Motor neuron (in vitro differentiated cells): ENCODE results near the gene TM4SF20. TPM values are rescaled to one million over a fixed set of nuclear protein-coding genes. Genes with fewer than 3 reads are reported as not detected.

Source experiments
- ATAC-seq, 8 experiments: fragments of 200-7000 bp; cut with Tn5 transposase; replicated peaks in 6 of 8; 2 replicates each; pipeline ENCODE4 v1.8.0; 2021; ENCODE audit warnings: mild to moderate bottlenecking in 8 of 8, moderate library complexity in 8 of 8
- H3K27ac ChIP-seq, 2 donors: fragments of 250-450 bp; sonication (Bioruptor Pico); 2 replicates each; pipeline ENCODE4 v1.9.0; 2021; ENCODE audit warnings: antibody characterized with exemption in 2 of 2, mild to moderate bottlenecking in 2 of 2, moderate library complexity in 1 of 2
- H3K4me1 ChIP-seq, 2 donors: fragments of 250-450 bp; sonication (Bioruptor Pico); replicated peaks in 1 of 2; 2 replicates each; pipeline ENCODE4 v1.6.1; 2021; ENCODE audit warnings: antibody characterized with exemption in 2 of 2, mild to moderate bottlenecking in 2 of 2, moderate library complexity in 1 of 2
- H3K4me3 ChIP-seq, 5 donors: fragments of 250-450 bp; sonication (Bioruptor Pico); 2 replicates each; pipeline ENCODE4 v1.9.0; 2021; ENCODE audit warnings: antibody characterized with exemption in 5 of 5, mild to moderate bottlenecking in 5 of 5, moderate library complexity in 4 of 5
- WGBS, 10 experiments: fragments of 450-650 bp; shearing (Covaris generic); methylation state at CpG; one replicate each; pipeline ENCODE4 v1.0.0; 2022; 5-methylcytosine and 5-hydroxymethylcytosine counted together
- in situ Hi-C, 9 experiments: fragments of 400-800 bp; cut with MboI; loops; one replicate each; pipeline ENCODE4 v1.15.0; 2021; ENCODE audit warnings: low sequenced_read_pairs in 9 of 9, low pct_unique_long_range_greater_than_20kb in 2 of 9; ENCODE audit not compliant: unreplicated experiment in 9 of 9
- total RNA-seq, 8 experiments: library from RNA; unstranded; fragments of 300-600 nt; gene quantifications; 2 replicates each; pipeline versions ENCODE4 v1.2.3 to v1.2.4, GENCODE V29; 2022

TM4SF20 gene
- total RNA-seq, 8 experiments from 2014 or later = 0.15 to 0.59 (median 0.33) TPM; not detected in 1

DNA sequence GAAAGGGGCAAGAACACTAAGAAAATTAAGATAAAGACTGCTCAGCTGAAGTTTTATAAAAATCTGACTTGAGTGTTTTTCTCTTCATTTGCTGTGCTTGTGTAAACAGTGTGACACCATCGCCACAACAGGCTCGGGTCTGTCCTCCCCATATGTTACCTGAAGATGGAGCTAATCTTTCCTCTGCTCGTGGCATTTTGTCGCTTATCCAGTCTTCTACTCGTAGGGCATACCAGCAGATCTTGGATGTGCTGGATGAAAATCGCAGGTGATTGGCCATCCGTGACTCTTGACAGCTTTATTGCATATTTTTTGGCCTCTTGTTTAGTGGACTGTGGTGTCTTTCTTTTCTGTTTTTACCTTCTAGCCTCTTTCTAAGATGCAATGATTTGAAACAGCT, 32.0 kb downstream of the TM4SF20 start:
- ATAC-seq = no peak
- no peaks in the 10 kb centered on the region for H3K4me1 ChIP-seq
- WGBS, 10 experiments = 80 to 100% (median 88%) methylated on average over 1 to 7 of the region's 7 CpGs
- in situ Hi-C loops = no loop called here
- no peak overlapping the region for H3K27ac ChIP-seq
- no peak overlapping the region for H3K4me3 ChIP-seq

DNA sequence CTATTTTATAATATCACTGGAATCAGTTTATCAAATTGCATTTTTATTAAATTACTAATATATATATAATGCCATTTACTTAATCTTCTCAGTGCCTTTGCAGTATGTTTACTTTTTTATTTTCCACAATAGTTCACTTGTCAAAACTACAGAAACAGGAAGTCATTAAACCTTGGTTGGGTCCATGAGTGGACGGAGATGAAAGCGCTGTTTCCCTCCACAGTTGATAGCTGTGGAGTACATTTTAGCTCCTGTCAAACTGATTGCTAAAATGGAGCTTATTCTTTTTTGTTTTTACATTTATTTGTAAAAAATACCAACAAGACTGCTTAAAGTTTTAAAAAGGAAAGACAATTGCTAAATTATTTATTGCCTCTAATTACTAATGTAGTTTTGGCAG, 34.9 kb downstream of the TM4SF20 start:
- in situ Hi-C loops = no loop called here
- H3K27ac ChIP-seq = no peak overlapping the region
- ATAC-seq = no peak
- no peaks in the 10 kb centered on the region for H3K4me1 ChIP-seq
- no peak overlapping the region for H3K4me3 ChIP-seq
- WGBS, 10 experiments = 95 to 100% (median 100%) methylated on average over 1 to 2 of the region's 2 CpGs; no CpG with 5 or more reads in 3 of the 10 experiments

DNA sequence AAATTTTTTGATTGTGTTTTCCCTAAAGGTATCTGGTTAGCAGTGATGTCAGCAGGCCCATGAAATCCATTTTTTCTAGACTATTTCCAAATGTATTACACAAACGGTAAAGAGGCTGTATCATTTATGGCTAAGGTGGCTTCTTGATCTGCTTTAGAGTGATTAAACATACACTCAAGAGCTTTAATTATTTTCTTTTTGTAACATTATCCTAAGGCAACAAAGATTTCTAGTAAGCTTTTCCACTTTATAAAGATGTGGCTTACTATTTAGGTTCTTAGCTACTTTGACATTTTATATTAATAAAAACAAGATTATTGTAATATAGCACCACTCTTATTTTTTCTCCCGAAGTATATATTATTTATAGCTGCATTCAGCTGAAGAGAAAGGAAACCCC, 37.6 kb downstream of the TM4SF20 start:
- Histone ChIP-seq H3K27ac (no peak overlapping the region), H3K4me1 (no peaks in the 10 kb centered on the region), H3K4me3 (no peak overlapping the region)
- no peak for ATAC-seq
- in situ Hi-C loops = no loop called here
- 20 to 94% (median 87%) methylated on average over 2 of the region's 2 CpGs; no CpG with 5 or more reads in 2 of the 10 experiments for WGBS, 10 experiments

DNA sequence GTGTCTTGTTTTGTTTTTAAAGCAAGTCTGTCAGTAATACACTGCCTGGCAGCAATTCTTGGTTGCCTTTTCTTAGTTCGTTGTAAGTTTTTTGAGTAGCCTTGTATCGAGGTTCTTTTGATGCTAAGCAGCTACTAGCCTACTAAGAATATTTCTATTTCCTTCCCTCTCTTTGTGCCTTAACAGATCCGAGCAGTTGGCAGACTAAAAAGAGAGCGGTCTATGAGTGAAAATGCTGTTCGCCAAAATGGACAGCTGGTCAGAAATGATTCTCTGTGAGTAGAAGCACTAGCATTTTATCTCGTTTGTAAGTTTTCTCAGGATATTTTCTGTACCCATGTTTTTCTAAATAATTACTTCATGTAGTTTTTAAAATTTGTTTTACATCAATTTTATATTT, 39.0 kb downstream of the TM4SF20 start:
- Histone ChIP-seq H3K4me1 (no peaks in the 10 kb centered on the region), H3K27ac (no peak overlapping the region), H3K4me3 (no peak overlapping the region)
- in situ Hi-C loops = no loop called here
- WGBS, 10 experiments = 62 to 100% (median 81%) methylated on average over 2 to 6 of the region's 6 CpGs; no CpG with 5 or more reads in 1 of the 10 experiments
- ATAC-seq = no peak

DNA sequence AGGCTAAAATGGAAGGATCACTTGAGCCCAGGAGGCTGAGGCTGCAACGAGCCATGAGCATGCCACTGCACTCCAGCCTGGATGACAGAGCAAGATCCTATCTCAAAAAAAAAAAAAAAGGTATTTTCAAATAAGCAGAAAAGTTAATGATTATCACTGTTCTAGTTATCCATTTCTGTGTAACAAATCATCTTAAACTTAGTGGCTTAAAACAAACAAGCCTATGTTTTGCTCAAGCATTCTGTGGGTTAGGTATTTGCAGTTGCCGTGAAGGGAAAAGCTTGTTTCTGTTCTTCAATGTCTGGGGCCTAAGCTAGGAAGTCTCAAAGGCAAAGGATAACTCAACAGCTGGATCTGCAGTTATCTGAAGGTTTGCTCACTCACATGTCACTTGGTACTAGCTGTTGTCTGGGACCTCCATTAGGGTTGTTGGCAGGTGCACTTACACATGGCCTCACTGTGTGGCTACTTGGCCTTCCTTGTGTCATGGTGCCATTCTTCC, 40.0 kb downstream of the TM4SF20 start:
- no peak for ATAC-seq
- Histone ChIP-seq H3K4me3 (no peak overlapping the region), H3K4me1 (no peaks in the 10 kb centered on the region), H3K27ac (no peak overlapping the region)
- in situ Hi-C loops = no loop called here
- WGBS, 10 experiments = 90 to 100% (median 100%) methylated on average over 1 to 2 of the region's 2 CpGs; no CpG with 5 or more reads in 7 of the 10 experiments

DNA sequence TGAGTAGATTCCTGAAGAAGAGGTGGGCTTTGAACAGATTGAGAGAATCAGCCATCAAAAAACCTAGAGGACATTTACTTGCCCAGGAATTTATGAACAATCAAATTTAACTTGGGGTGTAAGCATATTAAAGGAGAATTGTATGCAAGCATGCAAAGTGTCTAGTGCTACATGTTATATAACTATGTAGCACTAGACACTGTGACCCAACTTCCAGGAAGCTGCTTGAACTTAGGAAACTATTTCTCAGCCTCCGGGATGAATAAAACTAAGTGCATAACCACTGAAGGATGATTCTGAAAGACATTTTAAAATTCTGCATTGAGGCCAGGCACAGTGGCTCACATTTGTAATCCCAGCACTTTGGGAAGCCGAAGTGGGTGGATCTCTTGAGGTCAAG, 41.7 kb downstream of the TM4SF20 start:
- no peak overlapping the region for H3K4me3 ChIP-seq
- H3K27ac ChIP-seq = no peak overlapping the region
- in situ Hi-C loops = no loop called here
- peak in 2 of 8 experiments; percentile 71 to 92 for ATAC-seq
- no peaks in the 10 kb centered on the region for H3K4me1 ChIP-seq
- 63 to 100% (median 94%) methylated on average over 1 to 2 of the region's 2 CpGs for WGBS, 10 experiments

DNA sequence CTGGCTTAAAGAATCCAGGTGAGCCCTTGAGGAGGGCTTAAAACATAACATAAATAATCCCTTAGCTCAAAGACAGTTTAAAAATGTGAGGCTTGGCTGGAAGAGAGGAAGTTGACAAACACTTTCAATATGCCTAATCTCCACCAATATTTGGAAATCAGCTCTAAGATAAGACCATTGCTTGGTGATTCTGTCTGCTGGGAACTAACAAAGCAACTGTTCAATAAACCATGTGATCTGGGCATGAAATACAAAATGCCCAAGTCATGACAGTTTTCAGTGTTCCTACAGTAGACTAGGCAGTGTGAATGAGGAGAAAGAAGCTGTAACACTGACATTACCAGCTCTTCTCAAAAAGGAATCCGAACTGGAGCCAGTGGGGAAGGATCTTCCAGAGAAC, 43.4 kb downstream of the TM4SF20 start:
- 80 to 100% (median 100%) methylated on average over 1 of the region's 1 CpG; no CpG with 5 or more reads in 1 of the 10 experiments for WGBS, 10 experiments
- H3K27ac ChIP-seq = no peak overlapping the region
- H3K4me1 ChIP-seq = no peaks in the 10 kb centered on the region
- ATAC-seq = no peak
- H3K4me3 ChIP-seq = no peak overlapping the region
- in situ Hi-C loops = no loop called here

DNA sequence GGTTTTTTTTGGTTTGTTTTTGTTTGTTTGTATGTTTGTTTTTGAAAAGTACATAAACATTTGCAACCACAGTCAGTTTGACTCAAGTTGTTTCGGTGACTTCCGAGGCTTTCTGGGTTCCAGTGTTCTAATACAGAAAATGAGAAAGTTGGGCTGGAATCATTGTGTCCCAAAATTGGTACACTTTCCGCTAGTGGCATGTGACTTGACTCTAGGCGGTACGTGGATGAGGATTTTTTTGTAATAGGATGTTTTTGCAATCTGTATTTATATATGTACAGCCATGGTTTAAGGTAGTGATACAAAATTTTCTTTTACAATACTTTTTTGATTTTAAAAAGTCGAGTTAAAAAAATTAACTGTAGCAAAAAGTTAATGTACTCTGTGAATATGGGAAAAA, 52.3 kb downstream of the TM4SF20 start:
- Histone ChIP-seq H3K4me3 (peak overlapping the region in 3 of 5 donors; percentile 85 to 89 (median 85)), H3K27ac (no peak overlapping the region), H3K4me1 (peaks cover 8 to 27% of the 10 kb centered on the region in 2 donors)
- in situ Hi-C loops = no loop called here
- ATAC-seq = no peak
- 66 to 100% (median 88%) methylated on average over 2 to 6 of the region's 6 CpGs for WGBS, 10 experiments

DNA sequence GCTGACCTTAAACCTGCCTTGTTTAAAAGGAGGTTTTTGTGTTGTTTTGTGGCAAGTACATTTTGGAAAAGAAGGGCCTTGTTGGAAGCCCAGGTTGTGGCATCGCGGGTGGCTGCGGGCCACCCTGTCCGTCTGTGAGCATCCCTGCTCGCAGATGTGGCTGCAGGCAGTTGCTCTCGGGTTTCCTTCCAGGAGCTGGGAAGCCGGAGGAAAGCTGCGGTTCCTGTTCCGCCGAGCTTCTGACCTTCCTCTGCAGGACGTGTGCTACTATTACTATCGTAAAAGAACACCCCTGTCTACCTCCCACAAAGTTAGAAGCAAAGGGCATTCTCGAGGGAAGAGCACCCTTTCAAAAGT, 53.3 kb downstream of the TM4SF20 start:
- Histone ChIP-seq H3K4me1 (peaks cover 8 to 27% of the 10 kb centered on the region in 2 donors), H3K4me3 (peak overlapping the region; percentile 74 to 99 (median 85)), H3K27ac (peak overlapping the region; percentile 92 to 98)
- in situ Hi-C loops = no loop called here
- peak; percentile 4 to 35 (median 10) for ATAC-seq
- WGBS, 10 experiments = 0 to 2% (median 0%) methylated on average over 1 to 11 of the region's 13 CpGs; no CpG with 5 or more reads in 2 of the 10 experiments

DNA sequence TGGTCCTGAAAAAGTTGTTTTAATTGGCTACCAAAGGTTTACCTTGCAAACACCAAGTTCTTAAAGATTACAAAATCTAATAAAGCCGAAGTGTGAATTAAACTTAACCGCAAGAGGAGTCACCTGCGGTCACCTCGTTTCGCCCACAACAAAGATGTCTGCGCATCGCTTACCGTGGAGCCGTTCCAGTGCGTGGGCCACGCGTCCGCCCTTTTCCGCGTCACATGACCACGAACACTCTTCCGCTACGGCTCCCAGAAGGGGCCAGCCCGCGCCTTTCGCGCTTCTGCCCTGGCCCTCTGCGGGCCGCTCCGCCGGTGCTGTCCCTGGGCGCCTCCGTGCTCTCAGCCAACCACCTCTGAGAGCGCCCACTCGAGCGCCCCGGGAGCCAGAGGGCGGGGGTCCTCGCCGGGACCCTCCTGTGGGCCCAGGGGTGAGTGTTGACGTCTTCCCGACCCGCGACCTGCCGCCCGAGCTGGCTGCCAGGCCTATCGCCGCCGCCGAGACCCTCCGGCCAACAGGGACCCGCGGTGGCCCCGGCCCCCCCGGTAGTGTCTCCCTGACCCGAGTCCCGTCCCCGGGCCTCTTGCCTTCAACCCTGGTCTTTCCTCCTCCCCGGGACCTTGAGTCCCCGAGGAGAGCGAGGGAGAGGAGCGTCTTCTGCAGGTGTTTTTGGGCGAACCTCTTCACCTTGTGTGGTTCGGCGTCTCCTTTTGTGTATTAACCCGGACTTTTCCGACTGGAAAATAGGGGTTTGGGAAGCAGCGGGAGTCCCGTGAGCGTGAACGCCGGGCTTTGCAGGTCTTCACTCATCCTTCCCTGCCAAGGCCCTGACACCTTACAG, 53.9 kb downstream of the TM4SF20 start, which contains the start of gene MFF:
MFF (plus strand) TSS at position 257 of the 844 bp plus-strand sequence. CDS start 5,415 bp downstream, outside the sequence.
- peak; percentile 94 to 99 (median 97) for ATAC-seq
- H3K4me3 ChIP-seq = peak within 1 kb of the TSS; percentile 74 to 99 (median 85)
- in situ Hi-C loops = no loop called here
- H3K27ac ChIP-seq = peak within 1 kb of the TSS; percentile 92 to 98
- H3K4me1 ChIP-seq = peaks cover 8 to 27% of the 10 kb centered on the region in 2 donors
- WGBS, 10 experiments = 0% methylated on average over 1 to 14 of the region's 67 CpGs; no CpG with 5 or more reads in 1 of the 10 experiments

DNA sequence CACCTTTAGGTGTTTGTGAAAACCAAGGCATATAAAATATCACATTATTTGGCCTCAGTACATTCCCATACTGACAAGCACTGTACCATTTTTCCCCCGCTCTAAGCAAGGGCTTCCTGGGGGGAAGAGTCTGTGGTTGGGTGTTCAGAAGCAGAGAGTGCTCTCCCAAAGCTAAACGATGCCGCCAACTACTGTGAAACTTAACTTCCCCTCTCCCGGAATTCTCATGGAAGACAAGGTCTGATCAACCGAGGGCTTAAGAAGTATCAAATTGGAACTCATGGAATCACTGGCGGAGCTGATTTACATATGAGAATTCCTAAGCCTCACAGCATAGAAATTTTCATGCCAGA, 54.5 kb downstream of the TM4SF20 start:
- Histone ChIP-seq H3K4me3 (peak overlapping the region; percentile 74 to 99 (median 85)), H3K4me1 (peaks cover 8 to 27% of the 10 kb centered on the region in 2 donors), H3K27ac (peak overlapping the region; percentile 92 to 98)
- ATAC-seq = peak; percentile 10 to 34 (median 18)
- WGBS, 10 experiments = 0 to 60% (median 25%) methylated on average over 1 to 6 of the region's 6 CpGs; no CpG with 5 or more reads in 1 of the 10 experiments
- in situ Hi-C loops = no loop called here

DNA sequence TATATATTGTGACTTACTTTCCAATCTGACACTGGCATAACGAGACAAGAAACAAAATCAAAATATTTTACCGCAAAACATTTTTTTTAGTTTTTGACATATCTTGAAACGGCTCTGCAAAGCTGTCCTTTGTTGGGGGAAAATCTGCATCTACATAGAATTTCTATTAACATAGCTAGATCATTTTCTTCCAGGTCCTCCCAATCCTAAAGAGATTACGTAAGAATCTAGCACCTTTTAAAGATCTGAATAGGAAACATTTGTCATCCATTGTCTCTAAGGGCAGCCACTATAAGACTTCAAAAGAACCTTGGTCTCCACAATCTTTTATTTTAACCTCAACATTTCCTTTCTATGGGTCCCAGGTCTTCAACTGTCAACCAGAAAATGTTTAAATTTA, 55.3 kb downstream of the TM4SF20 start:
- WGBS, 10 experiments = 75 to 100% (median 94%) methylated on average over 1 to 4 of the region's 4 CpGs
- in situ Hi-C loops = no loop called here
- no peak for ATAC-seq
- Histone ChIP-seq H3K4me1 (peaks cover 8 to 27% of the 10 kb centered on the region in 2 donors), H3K27ac (no peak overlapping the region), H3K4me3 (no peak overlapping the region)

DNA sequence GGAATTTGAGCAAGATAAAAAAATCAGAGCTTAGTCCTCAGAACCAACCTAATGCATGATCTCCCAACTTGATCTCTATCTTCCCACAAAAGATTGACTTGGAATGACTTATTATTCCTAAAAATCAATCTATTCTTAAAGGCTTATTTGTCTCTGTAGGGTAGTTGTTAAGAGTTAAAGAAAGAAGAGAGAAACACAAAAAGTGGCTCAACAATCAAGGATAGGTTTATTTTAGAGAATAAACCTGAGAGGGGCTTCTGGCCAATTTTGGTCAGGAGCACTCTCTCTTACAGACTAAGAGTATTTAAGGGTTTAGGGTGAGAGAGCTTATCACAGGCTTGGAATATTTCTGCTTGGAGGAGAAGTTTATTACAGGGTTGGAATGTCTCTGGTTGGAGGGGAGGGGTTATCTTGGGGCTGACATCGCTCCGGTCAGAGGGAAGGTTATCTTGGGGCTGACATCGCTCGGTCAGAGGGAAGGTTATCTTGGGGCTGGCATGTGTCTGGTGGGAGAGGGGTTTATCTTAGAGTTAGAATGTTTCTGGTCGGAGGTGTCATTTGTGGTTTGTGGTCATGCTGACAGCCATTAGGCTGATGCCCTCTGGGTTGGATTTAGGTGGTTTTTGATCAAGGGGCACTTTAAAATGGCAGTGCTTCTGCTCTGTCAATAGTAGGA, 56.4 kb downstream of the TM4SF20 start:
- Histone ChIP-seq H3K4me1 (peaks cover 8 to 24% of the 10 kb centered on the region in 2 donors), H3K4me3 (no peak overlapping the region), H3K27ac (no peak overlapping the region)
- no peak for ATAC-seq
- in situ Hi-C loops = no loop called here
- 75 to 100% (median 93%) methylated on average over 1 to 5 of the region's 5 CpGs; no CpG with 5 or more reads in 3 of the 10 experiments for WGBS, 10 experiments
